OCI-LY7 (cell line): ENCODE measurements around the gene CEP164. TPM values are rescaled to one million over a fixed set of nuclear protein-coding genes. Genes with fewer than 3 reads are reported as not detected.

Source experiments
- BruUV-seq: library from RNA; stranded (reverse); fragments of 400-500 nt; replicated peaks from 2 replicates; lab custom pipeline; 2021; lab: Mats Ljungman, UMichigan
- CTCF ChIA-PET: fragments of 300-600 bp; sonication (Branson Sonifier 250); formaldehyde crosslinking; loops from one replicate; lab custom pipeline; 2022; ENCODE audit warnings: antibody characterized with exemption; ENCODE audit not compliant: unreplicated experiment; lab: Charles Lee
- POLR2A ChIA-PET: fragments of 300-600 bp; sonication (Branson Sonifier 250); formaldehyde crosslinking; loops from one replicate; lab custom pipeline; 2022; ENCODE audit warnings: antibody characterized with exemption; lab: Charles Lee
- DNase-seq: peaks from one replicate; pipeline ENCODE4 v3.0.0-alpha.2; 2015; ENCODE audit warnings: low spot score
- H2AFZ ChIP-seq: fragments of 200-600 bp; sonication (generic), shearing (Covaris generic); 2 replicates; pipeline ENCODE4 v1.6.1; 2014; ENCODE audit warnings: mild to moderate bottlenecking, antibody characterized with exemption, low read length, moderate library complexity
- H3K27ac ChIP-seq: fragments of 200-600 bp; sonication (generic); 2 replicates; pipeline ENCODE4 v1.5.1; 2014; ENCODE audit warnings: mixed run types, low read depth, mild to moderate bottlenecking, moderate library complexity, low read length, inconsistent platforms; ENCODE audit not compliant: poor library complexity, severe bottlenecking
- H3K36me3 ChIP-seq: fragments of 200-600 bp; sonication (generic); 2 replicates; pipeline ENCODE4 v1.6.1; 2014; ENCODE audit warnings: mild to moderate bottlenecking, antibody characterized with exemption, low read length, moderate library complexity, mixed read lengths; ENCODE audit not compliant: insufficient read depth
- H3K4me1 ChIP-seq: fragments of 200-600 bp; sonication (generic); 2 replicates; pipeline ENCODE4 v1.5.1; 2014; ENCODE audit warnings: mild to moderate bottlenecking, low read length; ENCODE audit not compliant: insufficient read depth, poor library complexity, severe bottlenecking
- H3K4me2 ChIP-seq: fragments of 200-600 bp; sonication (generic); 2 replicates; pipeline ENCODE4 v1.6.1; 2014; ENCODE audit warnings: mild to moderate bottlenecking, low read length
- H3K4me3 ChIP-seq: fragments of 200-600 bp; sonication (generic); 2 replicates; pipeline ENCODE4 v1.5.1; 2014; ENCODE audit warnings: mild to moderate bottlenecking, low read depth, low read length; ENCODE audit not compliant: poor library complexity, severe bottlenecking
- H3K79me2 ChIP-seq: fragments of 200-600 bp; sonication (generic); 2 replicates; pipeline ENCODE4 v1.6.1; 2016; ENCODE audit warnings: low read depth, mild to moderate bottlenecking, low read length, moderate library complexity, mixed read lengths; ENCODE audit not compliant: insufficient read depth
- H3K9me2 ChIP-seq: fragments of 200-600 bp; sonication (generic); 2 replicates; pipeline ENCODE4 v1.6.1; 2016; ENCODE audit warnings: mild to moderate bottlenecking, low read length, mixed read lengths; ENCODE audit not compliant: insufficient read depth
- H3K9me3 ChIP-seq: fragments of 200-600 bp; sonication (generic); 2 replicates; pipeline ENCODE4 v1.6.1; 2014; ENCODE audit warnings: mild to moderate bottlenecking, mixed run types, low read length, mixed read lengths
- H4K20me1 ChIP-seq: fragments of 200-600 bp; sonication (generic); 2 replicates; pipeline ENCODE4 v1.6.1; 2014; ENCODE audit warnings: mild to moderate bottlenecking, antibody characterized with exemption, low read length, moderate library complexity, mixed read lengths; ENCODE audit not compliant: insufficient read depth
- EZH2phosphoT487 ChIP-seq: fragments of 200-600 bp; sonication (generic); IDR thresholded peaks from 2 replicates; pipeline ENCODE4 v1.6.1; 2018; ENCODE audit warnings: low read depth, borderline replicate concordance, mild to moderate bottlenecking, mixed run types, antibody characterized with exemption, low read length, moderate library complexity, mixed read lengths
- intact Hi-C: fragments of 100-400 bp; cut with micrococcal nuclease; formaldehyde crosslinking; loops from one replicate; pipeline ENCODE4 v1.10.0; 2022; ENCODE audit not compliant: unreplicated experiment
- total RNA-seq, 2 experiments: library from RNA; depleted of rRNA in 1 of 2; stranded (reverse); fragments of >200 nt in 1 of 2; shearing (Covaris generic) in 1 of 2; gene quantifications; 2 replicates each; pipeline ENCODE4 v1.2.3, GENCODE V29; 2014 to 2022
- TF ChIP-seq, protein P1 (sequence below): fragments of 200-600 bp; sonication (generic); conservative IDR thresholded peaks from 2 replicates; pipeline ENCODE4 v1.5.1; 2014; ENCODE audit warnings: mild to moderate bottlenecking, antibody characterized with exemption, low read length, moderate library complexity, mixed read lengths

CEP164 gene
- total RNA-seq, 2 experiments from 2014 or later, result 25.3 to 48.7 TPM

DNA sequence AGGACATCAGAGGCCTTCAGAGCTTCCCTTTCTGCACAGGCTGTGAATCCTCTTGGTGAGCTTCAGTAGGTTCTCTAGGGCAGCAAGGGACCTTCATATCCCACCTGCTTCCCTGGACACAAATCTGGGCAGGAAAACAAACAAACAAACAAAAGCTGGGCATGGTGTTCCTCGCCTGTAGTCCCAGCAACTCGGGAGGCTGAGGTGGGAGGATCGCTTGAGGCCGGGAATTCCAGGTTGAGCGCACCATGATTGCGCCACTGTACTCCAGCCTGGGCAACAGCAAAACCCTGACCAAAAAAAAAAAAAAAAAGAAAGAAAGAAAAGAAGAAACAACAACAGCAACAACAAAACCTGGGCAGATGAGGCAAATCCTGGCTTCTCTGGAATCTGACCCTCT lies 92.9 kb downstream of the CEP164 start:
- CTCF ChIA-PET, result no interaction called here

DNA sequence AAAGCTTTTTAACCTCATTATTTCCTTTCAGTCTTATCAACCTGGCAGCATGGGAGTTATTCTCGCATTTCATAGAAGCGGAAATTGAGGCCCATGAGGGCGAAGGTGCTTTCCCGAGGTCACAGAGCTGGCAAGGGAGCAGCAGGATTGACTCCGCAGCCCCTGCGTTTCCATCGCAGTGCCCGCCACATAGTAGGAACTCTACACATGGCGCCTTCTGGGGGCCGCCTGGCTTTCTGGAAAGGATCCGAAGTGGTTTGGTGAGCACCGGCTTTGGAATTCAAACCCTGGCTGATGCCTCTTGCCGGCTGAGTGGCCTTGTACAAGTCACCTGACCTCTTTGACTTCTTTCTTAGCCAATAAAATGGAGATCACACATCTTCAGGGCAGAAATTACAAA lies 93.4 kb downstream of the CEP164 start:
- Histone ChIP-seq H2AFZ (no peak overlapping the region), H3K4me1 (no peaks in the 10 kb centered on the region), H3K9me2 (no peaks in the 10 kb centered on the region), H3K9me3 (no peaks in the 10 kb centered on the region), H3K36me3 (no peaks in the 10 kb centered on the region), H3K4me3 (no peak overlapping the region), H4K20me1 (no peaks in the 10 kb centered on the region), H3K4me2 (no peak overlapping the region), H3K27ac (no peak overlapping the region), H3K79me2 (no peaks in the 10 kb centered on the region)
- intact Hi-C loops, result no loop called here
- no peak for DNase-seq
- CTCF ChIA-PET, result no interaction called here
- TF ChIP-seq, protein P1, sequence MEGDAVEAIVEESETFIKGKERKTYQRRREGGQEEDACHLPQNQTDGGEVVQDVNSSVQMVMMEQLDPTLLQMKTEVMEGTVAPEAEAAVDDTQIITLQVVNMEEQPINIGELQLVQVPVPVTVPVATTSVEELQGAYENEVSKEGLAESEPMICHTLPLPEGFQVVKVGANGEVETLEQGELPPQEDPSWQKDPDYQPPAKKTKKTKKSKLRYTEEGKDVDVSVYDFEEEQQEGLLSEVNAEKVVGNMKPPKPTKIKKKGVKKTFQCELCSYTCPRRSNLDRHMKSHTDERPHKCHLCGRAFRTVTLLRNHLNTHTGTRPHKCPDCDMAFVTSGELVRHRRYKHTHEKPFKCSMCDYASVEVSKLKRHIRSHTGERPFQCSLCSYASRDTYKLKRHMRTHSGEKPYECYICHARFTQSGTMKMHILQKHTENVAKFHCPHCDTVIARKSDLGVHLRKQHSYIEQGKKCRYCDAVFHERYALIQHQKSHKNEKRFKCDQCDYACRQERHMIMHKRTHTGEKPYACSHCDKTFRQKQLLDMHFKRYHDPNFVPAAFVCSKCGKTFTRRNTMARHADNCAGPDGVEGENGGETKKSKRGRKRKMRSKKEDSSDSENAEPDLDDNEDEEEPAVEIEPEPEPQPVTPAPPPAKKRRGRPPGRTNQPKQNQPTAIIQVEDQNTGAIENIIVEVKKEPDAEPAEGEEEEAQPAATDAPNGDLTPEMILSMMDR, result no peak
- TF ChIP-seq EZH2phosphoT487, result no peak
- no TSS peak for BruUV-seq
- POLR2A ChIA-PET, result interaction anchor here (0.6 kb wide), 1 partner anchor 78 kb away, joined by 4 read pairs; no protein-coding TSS in a partner anchor

More for the DNA sequence above, 92.9 kb downstream of the CEP164 start:
- no peaks in the 10 kb centered on the region for H3K79me2 ChIP-seq
- BruUV-seq, result no TSS peak
- H4K20me1 ChIP-seq, result no peaks in the 10 kb centered on the region
- intact Hi-C loops, result no loop called here
- no peak overlapping the region for H2AFZ ChIP-seq
- no peaks in the 10 kb centered on the region for H3K4me1 ChIP-seq
- H3K36me3 ChIP-seq, result no peaks in the 10 kb centered on the region
- no peak overlapping the region for H3K27ac ChIP-seq
- no peaks in the 10 kb centered on the region for H3K9me2 ChIP-seq
- TF ChIP-seq EZH2phosphoT487, result no peak
- TF ChIP-seq, protein P1, result no peak
- POLR2A ChIA-PET, result interaction anchor here (0.6 kb wide), 1 partner anchor 78 kb away, joined by 4 read pairs; no protein-coding TSS in a partner anchor
- H3K4me2 ChIP-seq, result no peak overlapping the region
- no peak for DNase-seq
- no peaks in the 10 kb centered on the region for H3K9me3 ChIP-seq
- no peak overlapping the region for H3K4me3 ChIP-seq

DNA sequence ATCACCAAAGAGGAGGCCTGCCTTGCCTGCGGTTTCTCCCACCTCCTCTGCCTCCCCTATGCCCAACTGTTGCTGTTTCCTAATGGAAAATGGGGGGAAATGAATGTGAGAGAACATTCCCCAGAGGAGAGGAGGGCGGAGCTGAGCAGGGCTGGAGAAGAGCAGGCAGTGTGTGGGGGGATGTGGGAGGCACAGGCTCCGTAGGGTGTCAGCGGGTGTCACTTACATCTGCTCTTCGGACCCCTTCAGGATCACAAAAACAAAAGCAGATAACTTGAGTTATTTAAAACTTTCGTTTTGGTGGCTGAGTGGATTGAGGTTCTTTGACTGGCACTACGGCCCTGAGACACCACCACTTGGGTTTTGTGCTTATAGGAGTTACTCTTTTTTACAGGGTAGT lies 93.8 kb downstream of the CEP164 start:
- Histone ChIP-seq H3K4me1 (no peaks in the 10 kb centered on the region), H3K4me3 (no peak overlapping the region), H3K27ac (no peak overlapping the region), H3K4me2 (no peak overlapping the region), H3K9me3 (no peaks in the 10 kb centered on the region), H3K36me3 (no peaks in the 10 kb centered on the region), H3K79me2 (no peaks in the 10 kb centered on the region), H3K9me2 (no peaks in the 10 kb centered on the region), H4K20me1 (no peaks in the 10 kb centered on the region), H2AFZ (no peak overlapping the region)
- TF ChIP-seq, protein P1, result no peak
- TF ChIP-seq EZH2phosphoT487, result no peak
- intact Hi-C loops, result no loop called here
- no TSS peak for BruUV-seq
- ChIA-PET CTCF (no interaction called here), POLR2A (interaction anchor here (0.6 kb wide), 1 partner anchor 79 kb away, joined by 4 read pairs; no protein-coding TSS in a partner anchor)
- DNase-seq, result no peak
